HG03139 (cell line): ENCODE data around the gene CCDC167.
"Not testable (repeated sequence)": the region's sequence is repeated elsewhere in the genome, so short reads cannot be mapped to it uniquely, and the experiment has no call there.

Experiments
- ATAC-seq: cut with Tn5 transposase; IDR thresholded peaks from one replicate; pipeline ENCODE4 v1.9.1; 2021; ENCODE audit not compliant: unreplicated experiment

The CCDC167 gene

DNA sequence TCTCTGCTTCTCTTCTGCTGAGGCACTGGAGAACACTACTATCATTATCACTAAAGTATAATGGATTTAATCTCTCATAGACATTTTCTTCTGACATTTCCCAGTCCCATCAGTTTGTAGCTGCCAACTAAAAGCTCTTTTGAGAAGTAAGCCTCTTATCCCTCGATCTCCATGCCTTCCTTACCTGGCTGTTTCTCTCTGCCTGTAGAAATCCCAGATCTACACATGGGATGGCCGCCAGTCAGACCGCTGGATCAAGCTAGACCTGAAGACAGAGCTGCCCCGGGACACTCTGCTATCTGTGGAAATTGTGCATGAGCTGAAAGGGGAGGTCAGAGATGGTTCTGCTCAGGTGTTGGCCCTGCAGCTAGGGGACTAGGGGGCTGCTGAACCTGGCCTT lies 25.4 kb downstream of the CCDC167 start:
- no peak for ATAC-seq

DNA sequence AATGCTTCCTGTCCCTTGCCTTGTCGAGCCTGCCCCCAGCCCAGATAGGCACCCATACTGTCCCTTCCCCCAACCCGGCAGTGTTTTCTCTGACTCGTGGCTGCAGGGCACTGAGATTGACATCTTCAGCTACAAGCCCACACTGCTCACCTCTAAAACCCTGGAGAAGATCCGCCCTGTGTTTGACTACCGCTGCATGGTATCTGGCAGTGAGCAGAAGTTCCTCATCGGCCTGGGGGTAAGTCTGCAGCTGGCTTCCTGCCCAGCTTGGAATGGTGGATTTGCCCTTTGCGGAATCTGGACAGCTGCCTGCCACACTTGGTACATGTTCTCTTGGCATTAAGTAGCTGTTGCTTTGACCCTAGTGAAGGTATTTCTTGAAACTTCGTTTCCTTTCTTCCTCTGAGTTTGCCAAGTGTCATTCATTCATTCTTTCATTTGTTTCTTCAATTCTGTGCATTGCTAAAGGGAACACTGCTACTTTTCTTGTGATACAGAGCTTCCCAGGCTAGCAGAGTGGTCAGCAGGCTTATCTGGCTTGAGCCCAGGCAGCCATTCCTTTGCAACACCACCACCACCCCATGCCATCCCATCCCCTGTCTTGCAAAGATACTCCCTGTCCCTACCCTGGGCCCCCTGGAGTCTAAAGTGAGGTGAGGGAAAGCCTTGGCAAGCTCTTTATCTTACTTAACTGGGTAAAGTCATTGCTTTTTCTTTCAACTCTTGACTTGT lies 26.2 kb downstream of the CCDC167 start:
- ATAC-seq: no peak

DNA sequence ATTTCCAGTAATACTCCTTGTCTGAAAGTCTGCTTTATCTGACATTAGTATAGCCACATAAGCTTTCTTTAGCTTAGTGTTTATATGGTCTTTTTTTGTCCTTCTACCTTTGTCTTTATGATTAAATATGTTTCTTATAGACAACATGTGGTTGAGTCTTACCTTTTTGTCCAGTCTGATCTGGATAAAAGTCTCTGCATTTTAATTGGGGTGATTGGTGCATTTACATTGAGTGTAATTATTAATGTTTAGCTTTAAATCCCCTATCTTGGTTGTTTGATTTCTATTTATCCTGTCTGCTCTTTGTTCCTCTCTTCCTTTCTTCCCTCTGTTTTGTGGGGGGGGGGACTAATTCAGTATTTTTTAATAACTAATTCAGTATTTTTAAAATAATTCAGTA lies 32.0 kb downstream of the CCDC167 start:
- ATAC-seq: no peak

DNA sequence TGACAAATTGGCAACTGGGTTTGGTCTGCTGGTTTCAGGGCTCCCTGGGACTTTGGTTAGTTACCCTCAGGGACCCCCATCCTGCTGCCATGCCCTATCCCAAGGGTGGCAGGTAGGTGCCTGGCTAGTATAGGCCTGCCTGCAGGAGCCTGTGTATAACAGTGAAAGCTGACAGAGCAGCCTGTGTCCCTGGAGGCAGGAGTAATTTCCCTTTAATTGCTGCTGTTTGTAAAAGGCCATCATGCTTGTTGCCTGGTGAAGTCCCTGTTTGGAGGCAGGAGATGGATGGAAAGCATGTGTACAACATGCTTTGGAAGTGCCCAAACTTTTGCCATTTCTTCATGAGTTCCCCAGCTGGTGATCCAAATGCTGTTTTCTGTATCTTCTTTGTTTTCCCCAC lies 36.6 kb downstream of the CCDC167 start:
- no peak for ATAC-seq

DNA sequence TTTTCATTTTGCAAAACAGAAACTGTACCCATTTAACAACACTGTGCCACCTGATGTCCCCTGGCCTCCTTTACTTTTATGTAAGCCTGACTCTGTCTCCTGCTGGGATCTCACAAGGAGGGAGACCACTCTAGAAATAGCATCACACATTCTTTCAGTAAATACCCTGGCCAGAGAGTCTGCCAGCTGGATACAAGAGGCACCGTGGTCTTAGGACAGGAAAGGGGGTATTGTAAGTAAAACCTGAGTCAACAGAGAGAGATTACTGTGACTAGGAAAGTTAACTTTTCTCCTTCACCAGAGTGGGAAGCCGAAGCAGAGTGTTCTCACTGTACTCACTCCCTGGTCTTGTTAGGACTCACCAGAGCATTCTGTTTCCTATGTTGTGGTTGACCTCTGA lies 38.9 kb downstream of the CCDC167 start:
- ATAC-seq: no peak

DNA sequence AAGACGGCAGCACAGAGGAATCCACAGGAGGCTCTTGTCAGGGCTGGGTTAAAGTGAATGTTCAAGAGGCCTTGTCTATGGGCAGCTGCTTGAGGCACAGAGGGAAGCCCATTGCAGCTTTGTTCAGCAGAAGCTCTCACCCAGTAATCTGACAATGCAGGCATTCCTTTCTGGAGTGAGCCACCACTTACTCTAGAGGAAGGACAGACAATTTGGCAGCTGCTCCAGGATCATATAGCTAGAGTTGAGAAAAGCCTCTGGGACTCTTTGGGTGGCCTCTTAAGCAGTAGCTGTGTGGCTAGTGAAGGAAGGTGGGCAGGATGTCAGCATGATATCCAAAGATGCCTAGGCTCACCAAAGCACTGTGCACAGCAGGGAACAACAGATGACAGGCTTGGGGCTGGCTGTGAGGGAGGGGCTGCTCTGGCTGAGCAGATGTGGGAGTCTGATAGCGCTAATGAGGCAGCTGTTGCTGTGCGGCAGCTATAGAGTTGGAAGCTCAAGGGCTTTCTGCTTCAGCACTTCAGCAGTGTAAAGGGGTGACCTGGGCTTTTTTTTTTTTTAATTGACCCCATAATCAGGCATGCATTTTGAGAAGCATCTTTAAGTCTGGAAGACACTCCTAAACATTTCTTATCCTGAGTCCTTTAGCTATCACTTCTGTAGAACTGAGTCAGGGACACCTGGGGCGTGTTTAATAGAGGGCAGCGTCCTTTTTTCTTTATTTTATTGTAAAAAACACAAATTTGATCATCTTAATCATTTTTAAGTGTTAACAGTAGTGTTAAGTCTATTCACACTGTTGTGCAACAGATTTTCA lies 39.5 kb downstream of the CCDC167 start:
- no peak for ATAC-seq

DNA sequence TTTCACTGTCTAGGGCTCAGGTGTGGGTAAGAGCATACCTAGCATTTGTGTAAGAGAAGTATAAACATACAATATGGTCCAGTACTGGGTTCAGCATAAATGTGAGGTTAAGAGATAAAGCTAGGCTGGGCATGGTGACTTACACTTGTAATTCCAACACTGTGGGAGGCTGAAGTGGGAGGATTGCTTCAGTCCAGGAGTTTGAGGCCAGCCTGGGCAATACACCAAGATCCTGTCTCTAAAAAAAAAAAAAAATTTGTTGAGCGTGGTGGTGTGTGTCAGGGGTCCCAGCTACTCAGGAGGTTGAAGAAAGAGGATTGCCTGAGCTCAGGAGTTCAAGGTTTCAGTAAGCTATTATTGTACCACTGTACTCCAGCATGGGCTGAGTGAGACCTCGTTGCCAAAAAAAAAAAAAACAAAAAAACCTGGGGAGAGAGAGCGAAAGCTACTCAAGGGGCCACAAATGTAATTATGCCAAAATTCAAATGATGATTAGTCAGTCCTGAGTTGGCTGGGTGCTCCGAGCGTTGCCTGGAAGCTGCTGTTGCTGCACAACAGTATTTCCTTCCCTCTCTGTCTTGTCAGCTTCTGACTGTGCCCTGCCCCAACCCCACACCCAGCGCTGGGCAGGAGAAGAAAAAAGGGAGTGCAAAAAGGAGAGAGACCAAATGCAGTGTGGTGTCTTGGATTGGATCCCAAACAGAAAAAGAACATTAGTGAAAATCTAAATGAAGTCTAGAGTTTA lies 42.7 kb downstream of the CCDC167 start:
- no peak for ATAC-seq

DNA sequence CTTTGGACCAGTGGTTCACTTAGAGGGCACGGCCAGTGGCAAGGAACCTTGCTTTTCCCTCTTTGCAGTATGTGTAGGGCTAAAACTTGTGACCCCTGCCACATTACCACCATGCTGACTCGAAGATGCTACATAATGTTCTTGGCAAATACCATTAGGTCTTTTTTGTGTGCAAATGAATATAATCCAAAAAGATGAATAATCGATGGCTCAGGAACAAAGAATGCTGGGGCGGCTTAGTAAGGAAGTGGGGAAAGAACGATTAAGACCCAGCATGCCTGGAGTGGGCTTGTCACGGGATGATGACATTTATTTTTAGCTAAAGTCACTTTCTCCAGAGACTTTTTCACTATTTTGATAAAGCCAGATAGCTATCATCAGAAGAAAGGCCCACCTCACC lies 43.6 kb downstream of the CCDC167 start:
- no peak for ATAC-seq

DNA sequence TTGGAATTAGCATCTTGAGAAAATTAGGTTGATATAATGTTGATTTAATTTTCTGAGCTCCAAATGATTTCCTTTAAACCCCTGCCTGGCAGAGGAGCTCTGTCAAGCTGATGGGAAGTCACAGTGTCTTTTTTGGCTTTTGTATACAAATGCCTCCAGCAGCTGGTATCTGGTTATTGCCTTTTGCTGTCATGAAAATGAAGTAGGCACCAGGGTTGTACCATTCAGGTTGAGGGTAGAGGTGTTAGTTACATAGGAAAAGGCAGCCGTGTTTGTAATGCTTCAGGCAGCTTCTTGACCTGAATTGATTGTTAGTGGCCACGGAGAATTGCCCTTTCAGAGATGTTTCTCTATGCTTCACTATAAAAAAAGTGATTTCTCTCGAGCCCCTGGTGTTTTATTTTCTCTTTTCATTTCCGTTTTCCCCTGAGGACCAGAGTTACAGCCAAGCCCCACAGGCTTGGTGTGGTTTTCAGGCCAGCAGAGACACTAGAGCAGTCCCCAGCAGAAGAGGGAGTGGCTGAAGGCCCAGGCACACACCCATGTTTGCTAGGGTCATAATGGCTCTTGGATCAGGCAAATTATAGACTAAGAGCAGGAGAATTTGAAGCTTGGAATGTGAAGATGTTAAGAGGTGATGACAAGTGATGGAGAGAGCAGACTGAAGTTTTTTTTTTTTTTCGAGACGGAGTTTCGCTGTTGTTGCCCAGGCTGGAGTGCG lies 45.1 kb downstream of the CCDC167 start:
- ATAC-seq: no peak

DNA sequence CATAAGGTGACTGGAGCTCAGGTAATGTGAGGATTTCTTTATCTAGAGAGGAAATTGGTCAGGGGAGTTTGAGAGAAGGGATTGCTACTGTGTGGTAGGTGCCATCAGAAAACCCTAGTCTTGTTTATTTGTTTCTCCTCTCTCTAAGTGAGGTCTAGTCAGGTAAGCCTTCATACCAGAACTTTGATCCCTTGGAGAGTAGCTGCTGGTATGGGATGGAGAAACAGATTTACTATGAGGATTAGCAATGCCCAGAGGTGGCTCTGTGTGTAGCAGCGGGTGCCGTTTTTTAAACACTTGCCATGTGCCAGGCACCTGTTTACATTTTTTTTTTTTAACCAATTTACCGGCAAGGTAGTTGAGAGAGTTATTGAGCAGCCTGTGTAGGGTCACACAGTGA lies 47.2 kb downstream of the CCDC167 start:
- ATAC-seq: no peak

DNA sequence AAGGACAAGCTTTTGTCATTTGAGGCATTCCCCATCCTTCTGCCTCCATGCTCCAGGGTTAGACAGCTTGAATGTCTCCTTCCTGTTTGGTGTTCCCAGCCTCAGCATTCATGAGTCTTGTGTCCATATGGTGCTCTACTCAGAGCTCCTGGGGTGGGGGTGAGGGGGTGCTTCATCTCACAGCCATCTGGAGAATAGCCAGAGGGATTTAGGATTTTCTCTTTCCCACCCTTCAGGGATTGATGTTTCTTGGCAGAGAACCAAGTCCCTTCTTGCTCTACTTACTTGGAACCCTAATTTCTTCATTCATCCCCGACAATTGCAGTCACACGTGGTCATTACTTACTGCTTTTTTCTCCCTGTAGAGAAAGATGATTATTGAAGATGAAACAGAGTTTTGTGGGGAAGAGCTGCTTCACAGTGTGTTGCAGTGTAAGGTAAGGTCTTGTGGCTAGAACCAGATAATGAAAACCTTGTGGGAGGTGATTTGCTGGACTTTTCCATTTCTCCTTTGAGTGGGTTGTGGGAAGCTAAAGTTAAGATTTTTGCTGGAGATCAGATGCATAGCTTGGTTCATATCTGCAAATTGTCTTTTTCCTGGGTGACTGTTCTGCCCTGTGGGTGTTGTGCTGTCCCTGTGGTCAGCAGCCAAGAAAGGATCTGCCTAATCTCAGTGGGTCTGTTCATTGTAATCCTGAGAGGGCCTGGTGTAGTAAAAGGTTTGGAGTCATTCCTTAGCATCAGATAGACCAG lies 48.1 kb downstream of the CCDC167 start:
- no peak for ATAC-seq

DNA sequence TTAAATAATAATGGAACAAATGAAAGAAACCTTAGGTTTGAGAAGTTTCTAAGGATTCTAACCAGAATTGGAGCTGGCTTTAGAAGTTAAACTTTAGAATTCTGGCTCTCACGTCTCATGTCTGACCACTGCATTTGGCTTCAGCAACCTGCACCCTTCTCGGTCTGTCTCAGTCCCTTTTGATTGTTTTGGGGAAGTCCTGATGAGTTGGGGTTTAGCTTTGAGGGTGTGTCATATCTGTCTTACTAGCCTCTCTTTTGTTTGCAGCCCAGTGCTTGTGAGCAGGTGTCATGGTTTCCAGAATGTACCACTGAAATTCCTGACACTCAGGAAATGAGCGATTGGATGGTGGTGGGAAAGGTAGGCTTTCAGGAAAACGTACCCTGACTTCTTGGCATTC lies 49.7 kb downstream of the CCDC167 start:
- no peak for ATAC-seq

DNA sequence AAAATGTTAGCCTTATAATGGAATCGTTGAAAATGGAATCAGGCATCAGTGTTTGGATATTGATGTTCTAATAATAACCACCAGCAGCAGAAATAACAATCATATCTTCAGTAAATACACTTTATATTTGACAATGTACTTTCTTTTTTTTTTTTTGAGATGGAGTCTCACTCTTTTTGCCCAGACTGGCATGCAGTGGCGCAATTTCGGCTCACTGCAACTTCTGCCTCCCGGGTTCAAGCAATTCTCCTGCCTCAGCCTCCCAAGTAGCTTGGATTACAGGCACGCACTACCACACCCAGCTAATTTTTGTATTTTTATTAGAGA lies 56.5 kb downstream of the CCDC167 start:
- not testable (repeated sequence) for ATAC-seq

DNA sequence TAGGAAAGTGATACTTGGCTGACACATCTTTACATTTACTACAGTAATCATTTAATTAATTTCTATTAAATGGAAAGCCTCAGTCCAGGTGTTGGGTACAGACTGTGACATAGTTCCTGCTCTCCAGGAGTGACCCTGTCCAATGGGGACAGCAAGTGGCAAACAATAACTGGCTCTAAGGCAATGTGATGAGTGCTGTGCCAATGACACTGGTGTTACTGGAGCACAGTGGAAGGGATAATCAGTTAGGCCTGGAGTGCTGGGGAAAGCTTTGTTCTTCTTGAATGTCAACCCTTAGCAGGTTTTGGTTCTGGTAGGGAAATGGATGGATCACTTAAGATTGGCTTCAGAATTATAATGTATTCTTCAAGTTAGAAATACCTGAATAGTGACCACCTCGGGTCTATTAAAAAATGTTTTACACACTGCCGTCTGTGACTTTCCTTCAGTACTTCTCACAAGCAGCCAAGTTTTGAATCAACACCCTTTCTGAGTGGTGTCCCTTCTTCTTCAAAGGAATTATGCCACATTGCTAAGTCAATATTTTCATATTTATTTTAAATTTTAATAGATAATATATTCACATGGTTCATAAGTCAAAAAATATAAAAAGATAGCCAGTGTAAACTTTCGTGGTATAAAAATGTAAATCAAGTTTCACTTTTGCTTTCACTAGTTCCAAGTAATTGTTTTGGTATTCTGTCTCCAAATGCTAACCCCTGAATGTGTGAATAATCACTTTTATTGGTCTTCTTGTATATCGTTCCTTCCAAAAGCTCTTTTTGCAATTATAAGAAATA lies 57.1 kb downstream of the CCDC167 start:
- ATAC-seq: no peak

DNA sequence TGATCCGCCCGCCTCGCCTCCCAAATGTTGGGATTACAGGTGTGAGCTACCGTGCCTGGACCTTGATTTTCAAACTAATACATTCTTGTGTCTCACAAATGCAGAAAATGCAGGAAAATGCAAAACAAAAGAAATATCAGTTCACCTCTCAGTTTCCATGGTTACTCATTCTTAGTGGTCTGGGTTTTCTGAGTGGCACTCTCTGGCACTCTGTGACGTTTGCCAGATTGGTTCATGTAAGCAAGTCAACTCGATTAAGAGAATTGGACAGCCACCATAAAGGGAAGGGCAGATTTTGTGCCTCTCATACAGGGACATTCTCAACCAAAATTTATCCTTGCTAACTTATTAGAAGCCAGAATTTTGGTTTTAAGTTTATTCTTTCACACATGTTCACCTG lies 58.0 kb downstream of the CCDC167 start:
- ATAC-seq: no peak

DNA sequence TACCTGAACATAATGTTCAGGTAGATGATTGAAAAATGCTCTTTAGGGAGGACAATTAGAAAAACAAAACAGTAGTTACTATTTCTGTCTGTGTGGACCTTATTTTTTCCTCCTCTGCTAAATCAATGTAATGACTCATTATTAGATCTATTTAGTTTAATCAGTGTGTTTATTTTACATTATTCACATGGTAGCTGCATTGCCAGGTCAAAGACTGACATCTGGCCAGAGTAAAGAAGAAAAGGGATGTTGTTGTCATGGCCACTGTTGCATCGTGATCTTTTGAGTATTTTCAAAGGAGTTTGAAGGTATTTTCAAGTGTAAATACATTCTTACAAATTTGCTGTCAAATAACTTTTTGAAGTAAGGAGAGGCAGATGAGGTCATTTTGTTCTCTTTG lies 60.8 kb downstream of the CCDC167 start:
- no peak for ATAC-seq

DNA sequence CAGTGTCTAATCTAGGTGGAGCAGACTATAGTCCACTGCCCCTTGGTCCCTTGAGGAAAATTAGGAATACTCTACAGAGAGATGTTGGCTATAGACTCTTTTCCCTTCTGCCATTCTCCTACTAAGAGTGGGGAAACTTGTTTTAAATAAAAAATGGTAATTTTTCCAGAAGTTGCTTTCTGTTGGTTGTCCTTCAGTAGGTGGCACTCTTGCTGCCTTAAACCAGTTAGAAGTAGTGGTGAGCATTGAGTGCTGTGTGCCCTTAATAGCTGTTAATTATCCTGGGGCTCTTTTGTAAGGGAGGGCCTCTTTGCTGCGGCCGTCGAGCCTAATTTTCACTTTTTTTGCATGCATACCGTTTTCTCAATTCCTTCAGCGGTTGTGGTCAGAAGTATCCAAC lies 63.9 kb downstream of the CCDC167 start:
- no peak for ATAC-seq

DNA sequence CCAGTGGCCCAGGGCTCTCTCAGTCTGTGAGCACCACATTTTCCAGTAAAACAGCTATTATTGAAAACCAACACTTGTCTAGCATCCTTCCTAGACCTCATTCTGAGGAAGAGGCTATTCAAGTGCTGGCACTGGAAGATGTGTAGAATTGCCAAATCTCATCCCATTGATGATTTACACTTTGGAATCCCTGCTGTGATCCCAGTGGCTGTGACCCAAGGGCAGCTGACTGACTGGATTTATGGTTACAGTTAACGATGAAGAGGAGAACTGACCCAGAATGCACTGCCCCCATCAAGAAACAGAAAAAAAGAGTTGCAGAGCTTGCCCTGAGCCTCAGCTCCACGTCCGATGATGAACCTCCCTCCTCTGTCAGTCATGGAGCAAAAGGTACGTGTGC lies 64.3 kb downstream of the CCDC167 start:
- ATAC-seq: no peak

DNA sequence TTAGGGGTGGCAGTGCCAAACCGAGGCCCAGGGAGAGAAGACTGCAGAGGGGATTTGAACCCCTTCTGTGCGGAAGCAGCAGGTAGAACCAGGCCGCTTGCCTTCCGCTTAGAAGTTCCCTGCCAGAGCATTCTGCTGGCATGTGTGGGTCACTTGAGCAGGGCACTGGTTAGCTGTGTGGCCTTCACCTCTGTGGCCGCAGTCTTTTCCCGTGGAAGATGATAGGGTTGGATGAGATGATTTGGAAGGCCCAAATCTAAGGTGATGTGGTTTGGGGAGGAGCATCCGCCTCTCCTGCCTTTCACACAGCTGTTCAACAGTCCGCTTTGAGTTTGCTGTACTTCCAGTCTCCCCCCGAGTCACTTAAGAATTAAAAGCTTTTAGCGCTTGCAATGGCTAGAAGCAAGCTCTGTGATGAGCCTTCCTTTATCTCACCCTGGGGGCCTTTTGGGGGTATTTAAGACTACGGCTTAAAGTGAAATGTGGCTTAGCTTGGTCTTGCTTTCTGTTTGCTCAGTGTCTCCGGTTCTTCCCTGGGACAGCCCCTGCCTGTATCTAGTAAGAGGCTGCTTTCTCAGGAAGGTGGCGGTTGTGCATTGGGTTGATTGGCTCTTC lies 65.9 kb downstream of the CCDC167 start:
- peak; percentile 26 for ATAC-seq
